ENCODE results near the gene AGAP6.
"Not testable (repeated sequence)": the region's sequence is repeated elsewhere in the genome, so short reads cannot be mapped to it uniquely, and the experiment has no call there.

DNA sequence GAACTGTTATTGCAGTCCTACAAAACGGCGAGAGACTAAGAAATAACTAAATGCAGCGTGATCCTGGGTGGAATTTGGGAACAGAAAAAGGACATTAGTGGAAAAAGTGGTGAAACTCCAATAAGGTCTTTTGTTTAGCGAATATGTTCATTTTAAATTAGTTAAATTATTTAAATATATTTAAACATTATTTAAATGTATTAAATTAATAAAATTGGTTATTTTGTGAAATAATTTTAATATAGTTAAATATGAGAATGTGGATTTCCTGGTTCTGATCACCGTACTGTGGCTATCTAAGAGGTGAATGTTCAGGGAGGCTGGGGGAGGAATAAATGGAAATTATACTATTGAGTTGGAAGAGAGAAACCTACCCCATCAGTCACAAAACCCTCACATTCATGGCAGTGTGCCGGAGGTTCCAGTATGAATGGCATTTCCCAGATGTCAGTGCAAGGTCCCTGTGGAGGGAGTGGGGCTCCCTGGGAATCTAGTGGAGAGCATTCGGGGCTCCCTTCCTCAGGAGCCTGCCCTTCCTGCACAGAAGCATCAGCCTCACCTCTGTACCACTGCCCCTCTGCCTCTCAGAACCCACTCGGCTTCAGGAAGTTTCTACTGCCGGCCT, 27.5 kb downstream of the AGAP6 start:
- TF ChIP-seq, protein P1, sequence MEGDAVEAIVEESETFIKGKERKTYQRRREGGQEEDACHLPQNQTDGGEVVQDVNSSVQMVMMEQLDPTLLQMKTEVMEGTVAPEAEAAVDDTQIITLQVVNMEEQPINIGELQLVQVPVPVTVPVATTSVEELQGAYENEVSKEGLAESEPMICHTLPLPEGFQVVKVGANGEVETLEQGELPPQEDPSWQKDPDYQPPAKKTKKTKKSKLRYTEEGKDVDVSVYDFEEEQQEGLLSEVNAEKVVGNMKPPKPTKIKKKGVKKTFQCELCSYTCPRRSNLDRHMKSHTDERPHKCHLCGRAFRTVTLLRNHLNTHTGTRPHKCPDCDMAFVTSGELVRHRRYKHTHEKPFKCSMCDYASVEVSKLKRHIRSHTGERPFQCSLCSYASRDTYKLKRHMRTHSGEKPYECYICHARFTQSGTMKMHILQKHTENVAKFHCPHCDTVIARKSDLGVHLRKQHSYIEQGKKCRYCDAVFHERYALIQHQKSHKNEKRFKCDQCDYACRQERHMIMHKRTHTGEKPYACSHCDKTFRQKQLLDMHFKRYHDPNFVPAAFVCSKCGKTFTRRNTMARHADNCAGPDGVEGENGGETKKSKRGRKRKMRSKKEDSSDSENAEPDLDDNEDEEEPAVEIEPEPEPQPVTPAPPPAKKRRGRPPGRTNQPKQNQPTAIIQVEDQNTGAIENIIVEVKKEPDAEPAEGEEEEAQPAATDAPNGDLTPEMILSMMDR (IDR thresholded peaks at IDR 0.05), result not testable (repeated sequence)
- TF ChIP-seq, protein P2, sequence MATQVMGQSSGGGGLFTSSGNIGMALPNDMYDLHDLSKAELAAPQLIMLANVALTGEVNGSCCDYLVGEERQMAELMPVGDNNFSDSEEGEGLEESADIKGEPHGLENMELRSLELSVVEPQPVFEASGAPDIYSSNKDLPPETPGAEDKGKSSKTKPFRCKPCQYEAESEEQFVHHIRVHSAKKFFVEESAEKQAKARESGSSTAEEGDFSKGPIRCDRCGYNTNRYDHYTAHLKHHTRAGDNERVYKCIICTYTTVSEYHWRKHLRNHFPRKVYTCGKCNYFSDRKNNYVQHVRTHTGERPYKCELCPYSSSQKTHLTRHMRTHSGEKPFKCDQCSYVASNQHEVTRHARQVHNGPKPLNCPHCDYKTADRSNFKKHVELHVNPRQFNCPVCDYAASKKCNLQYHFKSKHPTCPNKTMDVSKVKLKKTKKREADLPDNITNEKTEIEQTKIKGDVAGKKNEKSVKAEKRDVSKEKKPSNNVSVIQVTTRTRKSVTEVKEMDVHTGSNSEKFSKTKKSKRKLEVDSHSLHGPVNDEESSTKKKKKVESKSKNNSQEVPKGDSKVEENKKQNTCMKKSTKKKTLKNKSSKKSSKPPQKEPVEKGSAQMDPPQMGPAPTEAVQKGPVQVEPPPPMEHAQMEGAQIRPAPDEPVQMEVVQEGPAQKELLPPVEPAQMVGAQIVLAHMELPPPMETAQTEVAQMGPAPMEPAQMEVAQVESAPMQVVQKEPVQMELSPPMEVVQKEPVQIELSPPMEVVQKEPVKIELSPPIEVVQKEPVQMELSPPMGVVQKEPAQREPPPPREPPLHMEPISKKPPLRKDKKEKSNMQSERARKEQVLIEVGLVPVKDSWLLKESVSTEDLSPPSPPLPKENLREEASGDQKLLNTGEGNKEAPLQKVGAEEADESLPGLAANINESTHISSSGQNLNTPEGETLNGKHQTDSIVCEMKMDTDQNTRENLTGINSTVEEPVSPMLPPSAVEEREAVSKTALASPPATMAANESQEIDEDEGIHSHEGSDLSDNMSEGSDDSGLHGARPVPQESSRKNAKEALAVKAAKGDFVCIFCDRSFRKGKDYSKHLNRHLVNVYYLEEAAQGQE (IDR thresholded peaks at IDR 0.05; ENCODE audit: insufficient read depth in 1 of 2, low read depth in 2 of 2, low read length in 1 of 2), result not testable (repeated sequence)
- not testable (repeated sequence) for TF ChIP-seq POLR2AphosphoS5 (IDR thresholded peaks at IDR 0.05; ENCODE audit: low read depth, low read length)
